ENCODE data around the gene PIK3AP1.
"Not testable (repeated sequence)": the region's sequence is repeated elsewhere in the genome, so short reads cannot be mapped to it uniquely, and the experiment has no call there.

The PIK3AP1 gene

GRCh38 chr10:96695975-96696634, 24.2 kb downstream of the PIK3AP1 start:
- DNase-seq (ENCODE audit: low read depth): no peak

GRCh38 chr10:96695366-96695765, 24.9 kb downstream of the PIK3AP1 start:
- no peak for DNase-seq (ENCODE audit: low read depth)

GRCh38 chr10:96693431-96693830, 26.9 kb downstream of the PIK3AP1 start:
- no peak for DNase-seq (ENCODE audit: low read depth)

- DNase-seq (ENCODE audit: low read depth): no peak
Observed at GRCh38 chr10:96692427-96692826, 27.9 kb downstream of the PIK3AP1 start.

GRCh38 chr10:96691761-96692160, 28.6 kb downstream of the PIK3AP1 start:
- DNase-seq (ENCODE audit: low read depth): no peak

- no peak for DNase-seq (ENCODE audit: low read depth)
Observed at GRCh38 chr10:96690755-96691730, 29.3 kb downstream of the PIK3AP1 start.

GRCh38 chr10:96688789-96689188, 31.5 kb downstream of the PIK3AP1 start:
- no peak for DNase-seq (ENCODE audit: low read depth)

GRCh38 chr10:96687317-96688012, 32.8 kb downstream of the PIK3AP1 start:
- no peak for DNase-seq (ENCODE audit: low read depth)

GRCh38 chr10:96686514-96686913, 33.8 kb downstream of the PIK3AP1 start:
- no peak for DNase-seq (ENCODE audit: low read depth)

- no peak for DNase-seq (ENCODE audit: low read depth)
Observed at GRCh38 chr10:96685306-96685705, 35.0 kb downstream of the PIK3AP1 start.

GRCh38 chr10:96684826-96685225, 35.5 kb downstream of the PIK3AP1 start:
- no peak for DNase-seq (ENCODE audit: low read depth)

GRCh38 chr10:96683710-96684109, 36.6 kb downstream of the PIK3AP1 start:
- DNase-seq (ENCODE audit: low read depth): no peak

- no peak for DNase-seq (ENCODE audit: low read depth)
Observed at GRCh38 chr10:96683065-96683464, 37.2 kb downstream of the PIK3AP1 start.

GRCh38 chr10:96681524-96681923, 38.8 kb downstream of the PIK3AP1 start:
- no peak for DNase-seq (ENCODE audit: low read depth)

- not testable (repeated sequence) for DNase-seq (ENCODE audit: low read depth)
Observed at GRCh38 chr10:96680463-96680862, 39.9 kb downstream of the PIK3AP1 start.

GRCh38 chr10:96678725-96679124, 41.6 kb downstream of the PIK3AP1 start:
- DNase-seq (ENCODE audit: low read depth): no peak

GRCh38 chr10:96676272-96677112, 43.8 kb downstream of the PIK3AP1 start:
- DNase-seq (ENCODE audit: low read depth): no peak

GRCh38 chr10:96675846-96676245, 44.5 kb downstream of the PIK3AP1 start:
- DNase-seq (ENCODE audit: low read depth): no peak

GRCh38 chr10:96673318-96674099, 46.8 kb downstream of the PIK3AP1 start:
- no peak for DNase-seq (ENCODE audit: low read depth)

- DNase-seq (ENCODE audit: low read depth): no peak
Observed at GRCh38 chr10:96672481-96673175, 47.7 kb downstream of the PIK3AP1 start.

Data from activated T-cell treated with anti-CD3 and anti-CD28 coated beads for 24 hours (primary cell).